NT2/D1 (cell line): ENCODE data around the gene IL1R2.

Experiments used
- SUZ12 ChIP-seq: IDR thresholded peaks from 2 replicates; pipeline ENCODE4 v1.6.1; 2011; ENCODE audit not compliant: insufficient read length, insufficient read depth; ENCODE audit errors: extremely low read depth
- YY1 ChIP-seq: IDR thresholded peaks from 2 replicates; pipeline ENCODE4 v1.6.1; 2011; ENCODE audit not compliant: insufficient read length, insufficient read depth
- ZNF274 ChIP-seq: IDR thresholded peaks from 2 replicates; pipeline ENCODE4 v1.6.1; 2011; ENCODE audit warnings: mild to moderate bottlenecking, low read depth, low read length

DNA sequence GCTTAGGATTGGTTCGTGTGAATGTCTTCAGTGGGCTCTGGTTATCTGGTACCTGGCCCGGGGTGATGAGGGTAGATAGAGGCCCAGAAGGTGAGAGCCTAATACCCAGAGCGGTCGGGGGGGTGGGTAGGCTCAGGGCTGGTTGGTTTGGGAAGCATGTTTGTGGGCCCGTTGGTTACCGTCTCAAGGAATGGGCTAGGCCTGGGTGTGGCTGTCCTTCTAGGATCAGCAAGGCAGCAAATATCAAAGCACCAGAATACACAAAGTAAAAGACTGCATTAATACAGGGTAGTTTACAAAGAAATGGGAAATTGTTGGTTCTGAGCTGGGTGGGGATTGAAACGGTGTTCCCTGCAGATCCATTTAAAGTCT lies 6.0 kb upstream of the IL1R2 start:
- TF ChIP-seq SUZ12 (no peak), YY1 (no peak), ZNF274 (no peak)
